PFSK-1 (cell line): ENCODE results near the gene SDC4.

Experiments
- POLR2AphosphoS5 ChIP-seq: IDR thresholded peaks from 2 replicates; pipeline ENCODE4 v1.6.1; 2012; ENCODE audit warnings: low read depth, mild to moderate bottlenecking, control low read depth, low read length, moderate library complexity
- SIN3A ChIP-seq: IDR thresholded peaks from 2 replicates; pipeline ENCODE4 v1.6.1; 2012; ENCODE audit warnings: mild to moderate bottlenecking, low read length, moderate library complexity, borderline replicate concordance; ENCODE audit not compliant: insufficient read depth
- TF ChIP-seq, protein P1 (sequence below), 2 experiments: IDR thresholded peaks; 2 replicates each; pipeline versions ENCODE4 v1.6.1 to v1.8.0; 2011 to 2012; ENCODE audit warnings: low read depth in 2 of 2, low read length in 2 of 2, control low read depth in 1 of 2, inconsistent platforms in 1 of 2, mild to moderate bottlenecking in 1 of 2, moderate library complexity in 1 of 2; ENCODE audit not compliant: insufficient read depth in 1 of 2

GRCh38 chr20:45343532-45344167 lies 4.6 kb downstream of the SDC4 start:
- TF ChIP-seq POLR2AphosphoS5: no peak
- TF ChIP-seq SIN3A: no peak
- TF ChIP-seq, protein P1, sequence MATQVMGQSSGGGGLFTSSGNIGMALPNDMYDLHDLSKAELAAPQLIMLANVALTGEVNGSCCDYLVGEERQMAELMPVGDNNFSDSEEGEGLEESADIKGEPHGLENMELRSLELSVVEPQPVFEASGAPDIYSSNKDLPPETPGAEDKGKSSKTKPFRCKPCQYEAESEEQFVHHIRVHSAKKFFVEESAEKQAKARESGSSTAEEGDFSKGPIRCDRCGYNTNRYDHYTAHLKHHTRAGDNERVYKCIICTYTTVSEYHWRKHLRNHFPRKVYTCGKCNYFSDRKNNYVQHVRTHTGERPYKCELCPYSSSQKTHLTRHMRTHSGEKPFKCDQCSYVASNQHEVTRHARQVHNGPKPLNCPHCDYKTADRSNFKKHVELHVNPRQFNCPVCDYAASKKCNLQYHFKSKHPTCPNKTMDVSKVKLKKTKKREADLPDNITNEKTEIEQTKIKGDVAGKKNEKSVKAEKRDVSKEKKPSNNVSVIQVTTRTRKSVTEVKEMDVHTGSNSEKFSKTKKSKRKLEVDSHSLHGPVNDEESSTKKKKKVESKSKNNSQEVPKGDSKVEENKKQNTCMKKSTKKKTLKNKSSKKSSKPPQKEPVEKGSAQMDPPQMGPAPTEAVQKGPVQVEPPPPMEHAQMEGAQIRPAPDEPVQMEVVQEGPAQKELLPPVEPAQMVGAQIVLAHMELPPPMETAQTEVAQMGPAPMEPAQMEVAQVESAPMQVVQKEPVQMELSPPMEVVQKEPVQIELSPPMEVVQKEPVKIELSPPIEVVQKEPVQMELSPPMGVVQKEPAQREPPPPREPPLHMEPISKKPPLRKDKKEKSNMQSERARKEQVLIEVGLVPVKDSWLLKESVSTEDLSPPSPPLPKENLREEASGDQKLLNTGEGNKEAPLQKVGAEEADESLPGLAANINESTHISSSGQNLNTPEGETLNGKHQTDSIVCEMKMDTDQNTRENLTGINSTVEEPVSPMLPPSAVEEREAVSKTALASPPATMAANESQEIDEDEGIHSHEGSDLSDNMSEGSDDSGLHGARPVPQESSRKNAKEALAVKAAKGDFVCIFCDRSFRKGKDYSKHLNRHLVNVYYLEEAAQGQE (IDR thresholded peaks at IDR 0.05; ENCODE audit: insufficient read depth in 1 of 2, low read depth in 2 of 2, low read length in 2 of 2): no peak
